Osteoblast (primary cell): ENCODE measurements around the gene KLHL35. TPM values are rescaled to one million over a fixed set of nuclear protein-coding genes. Genes with fewer than 3 reads are reported as not detected.
A peak's percentile ranks its signal among the peaks of the same experiment; 100 is the strongest.

Source experiments
- DNase-seq: peaks from one replicate; pipeline ENCODE4 v3.0.0; 2011; ENCODE audit warnings: low spot score, mixed read lengths; ENCODE audit not compliant: insufficient read length; ENCODE audit errors: missing footprints
- H2AFZ ChIP-seq: 2 replicates; pipeline ENCODE4 v1.6.0; 2011; ENCODE audit warnings: mild to moderate bottlenecking, low read length
- H3K27ac ChIP-seq: 2 replicates; pipeline ENCODE4 v1.5.1; 2011; ENCODE audit warnings: mild to moderate bottlenecking, low read depth, low read length, moderate library complexity
- H3K27me3 ChIP-seq: 2 replicates; pipeline ENCODE4 v1.6.0; 2012; ENCODE audit warnings: mild to moderate bottlenecking, control low read depth, inconsistent platforms, low read length, moderate library complexity; ENCODE audit not compliant: insufficient read depth
- H3K36me3 ChIP-seq: 2 replicates; pipeline ENCODE4 v1.5.1; 2011; ENCODE audit warnings: mild to moderate bottlenecking, low read length, control low read depth, moderate library complexity; ENCODE audit not compliant: insufficient read depth
- H3K4me1 ChIP-seq: 2 replicates; pipeline ENCODE4 v1.5.1; 2011; ENCODE audit warnings: mild to moderate bottlenecking, low read length, control low read depth, moderate library complexity; ENCODE audit not compliant: insufficient read depth
- H3K4me2 ChIP-seq: 2 replicates; pipeline ENCODE4 v1.6.0; 2011; ENCODE audit warnings: mild to moderate bottlenecking, low read length; ENCODE audit not compliant: insufficient read depth
- H3K4me3 ChIP-seq: fragments of 200-600 bp; sonication (generic); 3 replicates; pipeline ENCODE4 v1.5.1; 2012; ENCODE audit warnings: mild to moderate bottlenecking, low read length, inconsistent platforms; ENCODE audit not compliant: insufficient read depth
- H3K79me2 ChIP-seq: 2 replicates; pipeline ENCODE4 v1.6.0; 2012; ENCODE audit warnings: mild to moderate bottlenecking, low read length, control low read depth, inconsistent platforms; ENCODE audit not compliant: insufficient read depth
- H3K9me3 ChIP-seq: 2 replicates; pipeline ENCODE4 v1.5.1; 2011; ENCODE audit warnings: low read depth, low read length, control low read depth
- H4K20me1 ChIP-seq: 2 replicates; pipeline ENCODE4 v1.6.0; 2012; ENCODE audit warnings: mild to moderate bottlenecking, low read length, control low read depth; ENCODE audit not compliant: insufficient read depth
- CTCF ChIP-seq: IDR thresholded peaks from 2 replicates; pipeline ENCODE4 v1.5.1; 2011; ENCODE audit warnings: mild to moderate bottlenecking, low read depth, low read length, moderate library complexity; ENCODE audit errors: extremely low read depth
- total RNA-seq: library from RNA; depleted of rRNA; stranded (reverse); fragments of >200 nt; gene quantifications from 2 replicates; pipeline ENCODE4 v1.2.3, GENCODE V29; 2012

The KLHL35 gene
- total RNA-seq, 1 donor, result 4.3 TPM

DNA sequence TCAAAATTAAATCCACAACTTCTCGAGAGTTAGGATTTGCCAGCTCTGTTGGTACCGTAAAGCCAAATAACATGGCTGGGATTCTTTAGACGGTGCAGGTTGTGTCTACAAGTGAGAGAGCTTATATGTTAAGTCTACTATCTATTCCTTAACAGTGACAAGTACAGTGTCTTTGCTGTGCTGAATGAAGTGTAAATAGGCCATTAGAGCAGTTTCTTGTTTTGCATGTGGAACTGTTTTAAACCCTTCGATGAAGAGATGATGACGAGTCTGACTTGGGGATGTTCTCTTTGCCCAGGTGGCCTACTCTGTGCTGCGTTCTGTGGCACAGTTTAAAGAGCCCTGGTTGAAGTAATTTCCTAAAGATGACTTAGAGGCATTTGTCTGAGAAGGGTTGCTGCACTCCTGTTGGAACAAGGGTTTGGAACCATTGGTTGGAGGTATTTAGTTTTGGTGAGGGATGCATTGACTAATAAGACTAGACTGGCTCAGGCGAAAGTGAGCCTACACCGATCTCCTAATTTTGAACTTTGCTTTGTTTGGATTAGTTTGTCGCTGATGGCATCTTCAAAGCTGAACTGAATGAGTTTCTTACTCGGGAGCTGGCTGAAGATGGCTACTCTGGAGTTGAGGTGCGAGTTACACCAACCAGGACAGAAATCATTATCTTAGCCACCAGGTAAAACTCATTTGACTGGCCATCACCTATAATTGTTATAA is 32.7 kb downstream of the KLHL35 start:
- Histone ChIP-seq H3K27ac (peak overlapping the region; percentile 86), H3K79me2 (peaks cover 60% of the 10 kb centered on the region), H3K4me2 (peak overlapping the region; percentile 100), H2AFZ (no peak overlapping the region), H3K36me3 (peaks cover 49% of the 10 kb centered on the region), H3K4me3 (peak overlapping the region; percentile 75), H3K9me3 (no peaks in the 10 kb centered on the region), H4K20me1 (peaks cover 53% of the 10 kb centered on the region), H3K4me1 (peaks cover 40% of the 10 kb centered on the region), H3K27me3 (no peaks in the 10 kb centered on the region)
- DNase-seq, result no peak
- no peak for TF ChIP-seq CTCF

DNA sequence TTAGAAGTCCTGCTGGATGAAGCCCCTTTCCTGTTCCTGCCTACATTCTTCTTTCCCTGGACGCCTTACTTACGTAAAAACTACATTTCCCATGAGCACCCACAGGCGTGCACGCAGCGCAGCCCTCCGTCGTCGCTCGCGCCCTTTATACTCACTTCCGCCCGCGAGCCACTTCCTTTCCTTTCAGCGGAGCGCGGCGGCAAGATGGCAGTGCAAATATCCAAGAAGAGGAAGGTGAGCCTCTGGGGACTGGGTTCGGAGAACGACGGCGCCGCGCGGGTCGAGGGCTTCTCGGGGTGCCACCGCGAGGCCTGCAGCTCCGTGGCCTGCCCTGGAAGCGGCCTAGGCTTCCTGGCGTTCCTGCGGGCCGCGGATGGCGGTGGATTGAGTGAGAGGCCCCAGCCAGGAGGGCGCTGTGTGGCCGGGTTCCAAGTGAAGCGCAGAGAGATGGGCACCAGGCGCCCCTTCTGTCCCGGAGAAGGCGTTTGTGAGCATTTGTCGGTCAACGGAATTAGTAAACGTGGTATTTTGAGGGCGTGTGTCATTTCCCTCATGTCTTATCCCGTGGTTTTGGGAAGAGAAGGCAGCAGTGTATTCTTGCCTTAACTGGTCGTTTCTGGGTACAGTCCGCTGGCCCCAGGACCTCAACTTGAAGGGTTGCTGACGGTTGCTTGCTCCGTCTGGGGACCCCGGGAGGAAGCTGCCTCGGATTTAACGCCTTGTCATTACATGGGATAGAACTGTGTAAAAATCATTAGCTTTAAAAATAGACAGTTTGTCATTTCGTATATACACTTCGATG is 33.5 kb downstream of the KLHL35 start, which contains the start of gene RPS3:
Gene RPS3, plus strand, starts transcription at position 175 of the 802 bp plus-strand sequence. Its CDS starts 30 bp downstream, at position 205.
- peak within 1 kb of the TSS; percentile 86 for H3K27ac ChIP-seq
- H3K4me1 ChIP-seq, result peaks cover 40% of the 10 kb centered on the region
- H4K20me1 ChIP-seq, result peaks cover 46% of the 10 kb centered on the region
- no peaks in the 10 kb centered on the region for H3K9me3 ChIP-seq
- TF ChIP-seq CTCF, result no peak
- peak within 1 kb of the TSS; percentile 75 for H3K4me3 ChIP-seq
- peaks cover 52% of the 10 kb centered on the region for H3K79me2 ChIP-seq
- H3K27me3 ChIP-seq, result no peaks in the 10 kb centered on the region
- H3K4me2 ChIP-seq, result peak within 1 kb of the TSS; percentile 100
- DNase-seq, result peak; percentile 96
- peaks cover 42% of the 10 kb centered on the region for H3K36me3 ChIP-seq
- H2AFZ ChIP-seq, result peak within 1 kb of the TSS; percentile 91

GRCh38 chr11:75398906-75399305 is 34.1 kb downstream of the KLHL35 start:
- H3K36me3 ChIP-seq, result peaks cover 35% of the 10 kb centered on the region
- peak overlapping the region; percentile 91 for H2AFZ ChIP-seq
- H3K27me3 ChIP-seq, result no peaks in the 10 kb centered on the region
- H4K20me1 ChIP-seq, result peaks cover 39% of the 10 kb centered on the region
- H3K4me2 ChIP-seq, result no peak overlapping the region
- DNase-seq, result no peak
- H3K4me1 ChIP-seq, result peaks cover 35% of the 10 kb centered on the region
- H3K4me3 ChIP-seq, result peak overlapping the region; percentile 75
- H3K27ac ChIP-seq, result no peak overlapping the region
- peaks cover 46% of the 10 kb centered on the region for H3K79me2 ChIP-seq
- TF ChIP-seq CTCF, result no peak
- no peaks in the 10 kb centered on the region for H3K9me3 ChIP-seq
